Measurements from ENCODE around the gene DUS2. TPM values are rescaled to one million over a fixed set of nuclear protein-coding genes. Genes with fewer than 3 reads are reported as not detected.

DUS2 gene
- polyA plus RNA-seq, 4 donors, result 13.2 to 17.2 (median 15.1) TPM

GRCh38 chr16:68074850-68075555 lies 51.9 kb downstream of the DUS2 start:
- DNase-seq (ENCODE audit: low read depth in 4 of 4, low spot score in 3 of 4), result no peak

- no peak for DNase-seq (ENCODE audit: low read depth in 4 of 4, low spot score in 3 of 4)
Observed at GRCh38 chr16:68075980-68076379, 52.9 kb downstream of the DUS2 start.

GRCh38 chr16:68076560-68076959 lies 53.5 kb downstream of the DUS2 start:
- DNase-seq (ENCODE audit: low read depth in 4 of 4, low spot score in 3 of 4), result no peak

GRCh38 chr16:68077866-68078700 lies 55.0 kb downstream of the DUS2 start:
- DNase-seq (ENCODE audit: low read depth in 4 of 4, low spot score in 3 of 4), result no peak

GRCh38 chr16:68078701-68079375 lies 55.8 kb downstream of the DUS2 start:
- DNase-seq (ENCODE audit: low read depth in 4 of 4, low spot score in 3 of 4), result no peak

- no peak for DNase-seq (ENCODE audit: low read depth in 4 of 4, low spot score in 3 of 4)
Observed at GRCh38 chr16:68079376-68079625, 56.2 kb downstream of the DUS2 start.

GRCh38 chr16:68079626-68080344 lies 56.7 kb downstream of the DUS2 start:
- DNase-seq (ENCODE audit: low read depth in 4 of 4, low spot score in 3 of 4), result peak in 2 of 4 donors; percentile 66 to 70

GRCh38 chr16:68081861-68082628 lies 59.0 kb downstream of the DUS2 start:
- no peak for DNase-seq (ENCODE audit: low read depth in 4 of 4, low spot score in 3 of 4)

- no peak for DNase-seq (ENCODE audit: low read depth in 4 of 4, low spot score in 3 of 4)
Observed at GRCh38 chr16:68082629-68083238, 59.6 kb downstream of the DUS2 start.

GRCh38 chr16:68083239-68083781 lies 60.2 kb downstream of the DUS2 start:
- no peak for DNase-seq (ENCODE audit: low read depth in 4 of 4, low spot score in 3 of 4)

- no peak for DNase-seq (ENCODE audit: low read depth in 4 of 4, low spot score in 3 of 4)
Observed at GRCh38 chr16:68083861-68084503, 60.9 kb downstream of the DUS2 start.

- peak; percentile 79 to 92 (median 87) for DNase-seq (ENCODE audit: low read depth in 4 of 4, low spot score in 3 of 4)
Observed at GRCh38 chr16:68084504-68085258, 61.6 kb downstream of the DUS2 start.

GRCh38 chr16:68085259-68086071 lies 62.4 kb downstream of the DUS2 start, which contains the start of gene NFATC3:
Gene NFATC3 (plus strand): TSS chr16:68085370. CDS start chr16:68085682, 312 bp downstream.
- peak in 2 of 4 donors; percentile 90 to 91 for DNase-seq (ENCODE audit: low read depth in 4 of 4, low spot score in 3 of 4)

- no peak for DNase-seq (ENCODE audit: low read depth in 4 of 4, low spot score in 3 of 4)
Observed at GRCh38 chr16:68086336-68086841, 63.3 kb downstream of the DUS2 start.

GRCh38 chr16:68086860-68087268 lies 63.8 kb downstream of the DUS2 start:
- DNase-seq (ENCODE audit: low read depth in 4 of 4, low spot score in 3 of 4), result no peak

GRCh38 chr16:68087688-68088087 lies 64.6 kb downstream of the DUS2 start:
- DNase-seq (ENCODE audit: low read depth in 4 of 4, low spot score in 3 of 4), result no peak
